Gastroesophageal sphincter (tissue), 4 donors: Measurements from ENCODE around the gene SNAPC4. TPM values are rescaled to one million over a fixed set of nuclear protein-coding genes. Genes with fewer than 3 reads are reported as not detected.
"Not testable (repeated sequence)": the region's sequence is repeated elsewhere in the genome, so short reads cannot be mapped to it uniquely, and the experiment has no call there.

Source experiments
- ATAC-seq: fragments of 150-250 bp; one replicate; pipeline ENCODE4 v1.9.1; 2016; ENCODE audit warnings: mild to moderate bottlenecking, moderate library complexity
- H3K27ac ChIP-seq, 4 donors: fragments of 200-600 bp; sonication (generic) in 3 of 4; 1 replicate in 3 of 4; 2 replicates in 1 of 4; pipeline ENCODE4 v1.5.1; 2016 to 2019
- H3K27me3 ChIP-seq: fragments of 200-600 bp; sonication (generic); one replicate; pipeline ENCODE4 v1.5.1; 2019
- H3K36me3 ChIP-seq, 2 donors: fragments of 200-600 bp; sonication (generic); one replicate each; pipeline ENCODE4 v1.5.1; 2019; ENCODE audit warnings: control low read depth in 1 of 2
- H3K4me1 ChIP-seq, 3 donors: fragments of 200-600 bp; sonication (generic); 1 replicate in 2 of 3; 2 replicates in 1 of 3; pipeline ENCODE4 v1.5.1; 2016 to 2019; ENCODE audit warnings: control low read depth in 2 of 3
- H3K4me3 ChIP-seq, 2 donors: fragments of 200-600 bp; sonication (generic); one replicate each; pipeline ENCODE4 v1.5.1; 2019; ENCODE audit warnings: mild to moderate bottlenecking in 1 of 2, moderate library complexity in 1 of 2
- H3K9me3 ChIP-seq, 3 donors: fragments of 200-600 bp; sonication (generic); one replicate each; pipeline ENCODE4 v1.5.1; 2017 to 2019; ENCODE audit warnings: control low read depth in 2 of 3
- CTCF ChIP-seq, 4 experiments: fragments of 200-600 bp in 2 of 4; fragments of 450-650 bp in 2 of 4; sonication (generic) in 1 of 4; IDR thresholded peaks; one replicate each; pipeline ENCODE4 v1.5.1; 2017 to 2019; ENCODE audit warnings: antibody characterized with exemption in 4 of 4, mild to moderate bottlenecking in 2 of 4, moderate library complexity in 2 of 4
- EP300 ChIP-seq: sonication (generic); formaldehyde crosslinking; IDR thresholded peaks from one replicate; pipeline ENCODE4 v1.6.1; 2017; ENCODE audit warnings: antibody characterized with exemption, mild to moderate bottlenecking
- POLR2A ChIP-seq, 2 donors: fragments of 450-650 bp; IDR thresholded peaks; one replicate each; pipeline ENCODE4 v1.6.1; 2017; ENCODE audit warnings: antibody characterized with exemption in 2 of 2, mild to moderate bottlenecking in 2 of 2, moderate library complexity in 1 of 2
- POLR2AphosphoS5 ChIP-seq: sonication (generic); formaldehyde crosslinking; IDR thresholded peaks from one replicate; pipeline ENCODE4 v1.6.1; 2017; ENCODE audit warnings: antibody characterized with exemption
- WGBS, 2 donors: methylation state at CpG; one replicate each; pipeline ENCODE4 v1.1.5; 2018; ENCODE audit warnings: low coverage in 1 of 2; 5-methylcytosine and 5-hydroxymethylcytosine counted together
- total RNA-seq, 4 donors: library from RNA; depleted of rRNA; stranded (reverse); fragments of >200 nt; gene quantifications; one replicate each; pipeline ENCODE4 v1.1.0, GENCODE V29; 2016

SNAPC4 gene
- total RNA-seq, 4 donors from 2014 or later, result 3.5 to 8.4 (median 5.5) TPM

DNA sequence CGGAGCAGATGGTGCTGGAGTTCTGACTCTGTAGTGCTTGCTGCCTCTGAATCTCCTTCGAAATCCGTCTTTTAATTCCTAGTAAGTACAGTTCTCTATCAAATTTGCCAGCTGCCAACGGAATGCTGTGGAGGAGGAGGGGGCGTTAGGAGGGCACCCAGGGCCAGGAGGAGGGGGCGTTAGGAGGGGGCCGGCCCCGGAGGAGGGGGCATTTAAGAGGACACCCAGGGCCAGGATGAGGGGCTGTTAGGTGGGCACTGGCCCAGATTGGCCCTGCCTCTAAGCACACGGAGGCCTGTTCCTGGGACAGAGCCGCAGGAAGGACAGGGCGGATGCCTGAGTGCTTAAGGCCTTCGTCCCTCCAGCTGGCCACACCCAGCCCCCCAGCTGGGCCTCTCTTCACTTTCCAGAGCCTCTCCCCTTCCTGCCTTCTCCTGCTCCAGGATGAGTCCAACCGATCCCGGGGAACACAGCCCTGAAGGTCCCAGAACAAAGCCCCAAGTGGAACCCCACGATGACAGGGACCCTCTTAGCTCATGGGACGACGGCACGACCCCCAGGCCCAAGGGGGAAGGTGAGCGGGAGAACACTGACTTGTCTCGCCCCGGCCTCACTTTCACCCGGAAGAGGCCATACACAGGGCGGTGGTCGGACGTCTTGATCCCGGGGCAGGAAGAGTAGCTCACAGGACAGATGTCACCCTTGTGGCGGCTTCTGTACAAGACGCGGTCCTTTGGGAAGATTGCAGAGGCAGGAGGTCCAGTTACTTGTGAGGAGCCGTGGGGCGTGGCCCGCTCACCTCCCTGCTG lies 29.9 kb upstream of the SNAPC4 start:
- TF ChIP-seq CTCF (IDR thresholded peaks at IDR 0.05) (no peak), EP300 (no peak), POLR2A (IDR thresholded peaks at IDR 0.05) (no peak), POLR2AphosphoS5 (no peak)
- H3K36me3 ChIP-seq, result peaks cover 0 to 77% of the 10 kb centered on the region in 2 donors
- ATAC-seq, result no peak
- 60 to 70% methylated on average over 1 to 6 of the region's 32 CpGs for WGBS, 2 donors
- H3K27me3 ChIP-seq, result no peaks in the 10 kb centered on the region
- H3K4me3 ChIP-seq, result no peak overlapping the region
- peaks cover 0 to 8% (median 0%) of the 10 kb centered on the region in 3 donors for H3K4me1 ChIP-seq
- no peak overlapping the region for H3K27ac ChIP-seq
- H3K9me3 ChIP-seq, result no peaks in the 10 kb centered on the region

DNA sequence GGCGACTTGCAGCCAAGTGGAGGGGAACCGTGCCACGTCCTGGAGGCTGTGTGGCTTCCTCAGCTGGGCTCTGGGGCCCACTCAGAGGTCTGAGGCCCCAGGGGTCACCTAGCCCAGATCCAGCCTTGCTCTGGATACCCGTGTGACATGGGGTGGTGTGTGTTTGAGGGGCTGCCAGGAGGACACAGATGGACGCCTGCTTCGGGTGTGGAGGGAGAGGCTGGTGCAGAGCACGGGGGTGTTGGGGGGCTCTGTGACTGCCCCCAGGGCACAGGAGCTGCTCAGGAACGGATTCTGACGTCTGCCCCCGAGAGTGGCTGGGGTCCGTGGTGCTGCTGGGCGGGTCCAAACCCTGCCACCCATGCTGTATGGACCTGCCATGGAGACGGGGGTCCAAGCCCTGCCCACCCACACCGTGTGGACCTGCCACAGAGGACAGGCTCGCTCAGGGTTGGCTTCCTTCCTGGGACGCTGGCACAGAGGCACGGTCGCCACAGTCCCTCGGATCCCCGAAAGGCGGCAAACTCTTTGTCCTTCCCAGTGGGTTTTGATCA lies 29.2 kb upstream of the SNAPC4 start:
- Histone ChIP-seq H3K4me3 (no peak overlapping the region), H3K27ac (no peak overlapping the region), H3K4me1 (peaks cover 0 to under 1% (median 0%) of the 10 kb centered on the region in 3 donors), H3K27me3 (no peaks in the 10 kb centered on the region), H3K9me3 (no peaks in the 10 kb centered on the region), H3K36me3 (peaks cover 0 to 79% of the 10 kb centered on the region in 2 donors)
- no peak for ATAC-seq
- WGBS, 2 donors, result 60 to 93% methylated on average over 1 to 3 of the region's 21 CpGs
- TF ChIP-seq EP300 (no peak), CTCF (IDR thresholded peaks at IDR 0.05) (no peak), POLR2AphosphoS5 (no peak), POLR2A (IDR thresholded peaks at IDR 0.05) (no peak)

DNA sequence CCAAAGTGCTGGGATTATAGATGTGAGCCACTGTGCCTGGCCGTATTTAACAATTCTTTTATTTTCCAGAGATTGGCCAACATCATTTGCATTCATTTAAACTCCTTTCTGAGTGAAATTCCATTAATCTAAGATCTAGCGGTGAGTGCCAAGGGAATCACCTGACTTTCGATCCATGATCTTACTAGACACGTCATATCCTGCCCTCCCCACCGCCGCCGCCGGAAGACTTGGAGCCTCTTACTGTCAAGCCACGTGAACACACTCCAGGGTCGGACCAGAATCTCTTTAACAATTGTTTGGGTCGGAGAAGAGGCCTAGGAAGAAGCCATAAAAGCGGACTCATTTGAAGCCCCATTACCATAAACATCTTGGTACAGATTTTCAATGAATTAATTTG lies 26.8 kb upstream of the SNAPC4 start:
- ATAC-seq, result no peak
- TF ChIP-seq POLR2AphosphoS5 (no peak), POLR2A (IDR thresholded peaks at IDR 0.05) (no peak), EP300 (no peak), CTCF (IDR thresholded peaks at IDR 0.05) (no peak)
- WGBS, 2 donors, result 87 to 97% methylated on average over 9 to 12 of the region's 12 CpGs

DNA sequence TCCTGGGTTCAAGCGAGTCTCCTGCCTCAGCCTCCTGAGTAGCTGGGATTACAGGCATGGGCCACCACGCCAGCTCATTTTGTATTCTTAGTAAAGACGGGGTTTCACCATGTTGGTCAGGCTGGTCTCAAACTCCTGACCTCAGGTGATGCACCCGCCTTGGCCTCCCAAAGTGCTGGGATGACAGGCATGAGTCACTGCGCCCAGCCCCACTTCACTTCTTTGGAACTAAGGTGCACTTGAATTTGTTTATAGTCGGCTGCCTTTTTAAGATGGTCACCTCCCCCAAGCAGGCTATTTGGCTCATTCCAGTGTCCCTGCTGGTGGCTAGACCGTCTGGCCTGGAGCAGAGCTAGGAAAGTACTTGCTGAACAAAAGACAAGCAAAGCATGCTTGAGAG lies 25.4 kb upstream of the SNAPC4 start:
- H3K27ac ChIP-seq, H3K9me3 ChIP-seq, H3K4me1 ChIP-seq, H3K4me3 ChIP-seq, ATAC-seq, H3K27me3 ChIP-seq: not testable (repeated sequence)
- WGBS, 2 donors, result 68% methylated on average over 6 of the region's 7 CpGs; no CpG with 5 or more reads in 1 of the 2 donors
- H3K36me3 ChIP-seq, result peaks cover 0 to 84% of the 10 kb centered on the region in 2 donors

More for the DNA sequence above, 26.8 kb upstream of the SNAPC4 start:
- Histone ChIP-seq H3K27ac (no peak overlapping the region), H3K36me3 (peaks cover 0 to 79% of the 10 kb centered on the region in 2 donors), H3K4me3 (no peak overlapping the region), H3K27me3 (no peaks in the 10 kb centered on the region), H3K4me1 (no peaks in the 10 kb centered on the region), H3K9me3 (no peaks in the 10 kb centered on the region)

GRCh38 chr9:136424750-136425362 lies 24.9 kb upstream of the SNAPC4 start:
- Histone ChIP-seq H3K27ac (no peak overlapping the region), H3K9me3 (no peaks in the 10 kb centered on the region), H3K36me3 (peaks cover 0 to 84% of the 10 kb centered on the region in 2 donors), H3K4me1 (no peaks in the 10 kb centered on the region), H3K4me3 (no peak overlapping the region), H3K27me3 (no peaks in the 10 kb centered on the region)
- 84 to 89% methylated on average over 10 to 12 of the region's 27 CpGs for WGBS, 2 donors
- ATAC-seq, result no peak
- TF ChIP-seq POLR2AphosphoS5, result no peak
- TF ChIP-seq CTCF (IDR thresholded peaks at IDR 0.05), result no peak
- TF ChIP-seq POLR2A (IDR thresholded peaks at IDR 0.05), result no peak
- TF ChIP-seq EP300, result no peak
